Thoracic aorta (tissue), 2 donors: ENCODE data around the gene RTF2. TPM values are rescaled to one million over a fixed set of nuclear protein-coding genes. Genes with fewer than 3 reads are reported as not detected.
"Not testable (repeated sequence)": the region's sequence is repeated elsewhere in the genome, so short reads cannot be mapped to it uniquely, and the experiment has no call there.

Experiments used
- ATAC-seq: fragments of 150-250 bp; one replicate; pipeline ENCODE4 v1.8.0; 2017; ENCODE audit warnings: low read depth; ENCODE audit not compliant: insufficient number of reproducible peaks, low FRiP score
- DNase-seq: peaks from one replicate; pipeline ENCODE4 v3.0.0-alpha.2; 2020; ENCODE audit warnings: low spot score
- H3K27ac ChIP-seq, 2 donors: fragments of 200-600 bp; sonication (generic); 1 replicate in 1 of 2; 2 replicates in 1 of 2; pipeline ENCODE4 v1.5.1; 2016; ENCODE audit warnings: mild to moderate bottlenecking in 2 of 2, moderate library complexity in 2 of 2
- H3K27me3 ChIP-seq: fragments of 200-600 bp; sonication (generic); replicated peaks from 2 replicates; pipeline ENCODE4 v1.6.0; 2016; ENCODE audit warnings: mild to moderate bottlenecking; ENCODE audit not compliant: insufficient read depth
- H3K36me3 ChIP-seq: fragments of 200-600 bp; sonication (generic); one replicate; pipeline ENCODE4 v1.5.1; 2016
- H3K4me1 ChIP-seq, 2 donors: fragments of 200-600 bp; sonication (generic); 1 replicate in 1 of 2; 2 replicates in 1 of 2; pipeline versions ENCODE4 v1.5.1 to v1.6.0; 2016; ENCODE audit warnings: low read depth in 2 of 2, mild to moderate bottlenecking in 1 of 2; ENCODE audit not compliant: control insufficient read depth in 1 of 2
- H3K4me3 ChIP-seq: fragments of 200-600 bp; sonication (generic); 2 replicates; pipeline ENCODE4 v1.5.1; 2016; ENCODE audit warnings: mild to moderate bottlenecking
- H3K9me3 ChIP-seq: fragments of 200-600 bp; sonication (generic); 2 replicates; pipeline ENCODE4 v1.5.1; 2016
- CTCF ChIP-seq: fragments of 200-600 bp; sonication (generic); IDR thresholded peaks from one replicate; pipeline ENCODE4 v1.5.1; 2019; ENCODE audit warnings: antibody characterized with exemption
- total RNA-seq, 2 donors: library from RNA; depleted of rRNA; stranded (reverse); fragments of >200 nt; gene quantifications; one replicate each; pipeline versions ENCODE4 v1.1.0 to v1.2.3, GENCODE V29; 2016

The RTF2 gene
- total RNA-seq, 2 donors from 2014 or later, result 70.9 to 71.6 TPM

GRCh38 chr20:56554869-56555268 lies 86.4 kb downstream of the RTF2 start:
- Histone ChIP-seq H3K27ac (no peak overlapping the region), H3K4me3 (no peak overlapping the region), H3K4me1 (peaks cover 3 to 5% of the 10 kb centered on the region in 2 donors), H3K27me3 (no peaks in the 10 kb centered on the region), H3K36me3 (no peaks in the 10 kb centered on the region), H3K9me3 (no peaks in the 10 kb centered on the region)
- TF ChIP-seq CTCF, result no peak
- ATAC-seq (no peak), DNase-seq (no peak)

- H3K4me1 ChIP-seq, result peaks cover 3 to 5% of the 10 kb centered on the region in 2 donors
- ATAC-seq (no peak), DNase-seq (no peak)
- H3K27ac ChIP-seq, result no peak overlapping the region
- no peaks in the 10 kb centered on the region for H3K36me3 ChIP-seq
- no peaks in the 10 kb centered on the region for H3K27me3 ChIP-seq
- H3K9me3 ChIP-seq, result no peaks in the 10 kb centered on the region
- no peak overlapping the region for H3K4me3 ChIP-seq
- TF ChIP-seq CTCF, result no peak
Measured at GRCh38 chr20:56558968-56559367, 90.5 kb downstream of the RTF2 start.

- H3K36me3 ChIP-seq, ATAC-seq, H3K4me3 ChIP-seq, H3K27me3 ChIP-seq, H3K27ac ChIP-seq, DNase-seq, H3K4me1 ChIP-seq, H3K9me3 ChIP-seq: not testable (repeated sequence)
Measured at GRCh38 chr20:56564526-56564925, 96.1 kb downstream of the RTF2 start.

- Histone ChIP-seq H3K36me3 (no peaks in the 10 kb centered on the region), H3K9me3 (no peaks in the 10 kb centered on the region), H3K27me3 (no peaks in the 10 kb centered on the region), H3K4me3 (no peak overlapping the region), H3K27ac (no peak overlapping the region), H3K4me1 (no peaks in the 10 kb centered on the region)
- TF ChIP-seq CTCF, result no peak
- ATAC-seq (no peak), DNase-seq (no peak)
Measured at GRCh38 chr20:56565511-56565910, 97.1 kb downstream of the RTF2 start.

GRCh38 chr20:56566621-56567020 lies 98.2 kb downstream of the RTF2 start:
- Histone ChIP-seq H3K4me3 (no peak overlapping the region), H3K27me3 (no peaks in the 10 kb centered on the region), H3K9me3 (no peaks in the 10 kb centered on the region), H3K4me1 (no peaks in the 10 kb centered on the region), H3K36me3 (no peaks in the 10 kb centered on the region), H3K27ac (no peak overlapping the region)
- ATAC-seq (no peak), DNase-seq (no peak)
- no peak for TF ChIP-seq CTCF

Other genes starting within 250 kb of the RTF2 start
- not detected for gene MC3R, start 219.9 kb upstream of the RTF2 start, total RNA-seq
- gene FAM210B, start 109.7 kb upstream of the RTF2 start, total RNA-seq, result 10 to 100 TPM; 35.2 to 37.3 TPM
- gene AURKA, start 76.4 kb upstream of the RTF2 start, total RNA-seq, result under 1 TPM in 1 of 2 donors, not detected in 1; 0.41 TPM
- gene CSTF1, start 76.0 kb upstream of the RTF2 start, total RNA-seq, result 10 to 100 TPM in 1 of 2 donors, 1 to 10 TPM in 1; 4.6 to 22.5 TPM
- gene CASS4, start 56.4 kb upstream of the RTF2 start, total RNA-seq, result 1 to 10 TPM; 3.0 to 3.1 TPM
- gene FAM209A, start 56.1 kb downstream of the RTF2 start, total RNA-seq, result not detected
- not detected for gene FAM209B, start 64.6 kb downstream of the RTF2 start, total RNA-seq
- 1 to 10 TPM in 1 of 2 donors, under 1 TPM in 1; 0.49 to 2.0 TPM for gene TFAP2C, start 160.7 kb downstream of the RTF2 start, total RNA-seq